Neutrophil (primary cell): ENCODE results near the gene DIS3L2.

Experiments used
- H3K27ac ChIP-seq: fragments of 200-600 bp; sonication (generic); 2 replicates; pipeline ENCODE4 v1.5.1; 2016; ENCODE audit warnings: mild to moderate bottlenecking, moderate library complexity
- H3K27me3 ChIP-seq: fragments of 200-600 bp; sonication (generic); 2 replicates; pipeline ENCODE4 v1.6.0; 2016; ENCODE audit warnings: mild to moderate bottlenecking
- H3K36me3 ChIP-seq: fragments of 200-600 bp; sonication (generic); 2 replicates; pipeline ENCODE4 v1.5.1; 2017
- H3K4me1 ChIP-seq, 2 experiments: fragments of 200-600 bp in 1 of 2; sonication (generic) in 1 of 2; 1 replicate in 1 of 2; 2 replicates in 1 of 2; pipeline versions ENCODE4 v1.5.1 to v1.6.1; 2013 to 2016; ENCODE audit warnings: low read depth in 1 of 2, low read length in 1 of 2, mild to moderate bottlenecking in 1 of 2, moderate library complexity in 1 of 2; ENCODE audit not compliant: control insufficient read depth in 1 of 2, insufficient read depth in 1 of 2
- H3K4me3 ChIP-seq, 2 experiments: fragments of 200-600 bp in 1 of 2; sonication (generic) in 1 of 2; 1 replicate in 1 of 2; 2 replicates in 1 of 2; pipeline ENCODE4 v1.5.1; 2013 to 2016; ENCODE audit warnings: low read depth in 1 of 2, low read length in 1 of 2, mild to moderate bottlenecking in 1 of 2, moderate library complexity in 1 of 2
- H3K9me3 ChIP-seq: fragments of 200-600 bp; sonication (generic); 2 replicates; pipeline ENCODE4 v1.5.1; 2016
- CTCF ChIP-seq: fragments of 200-600 bp; sonication (generic); IDR thresholded peaks from 2 replicates; pipeline ENCODE4 v1.5.1; 2016; ENCODE audit warnings: antibody characterized with exemption

Gene DIS3L2

DNA sequence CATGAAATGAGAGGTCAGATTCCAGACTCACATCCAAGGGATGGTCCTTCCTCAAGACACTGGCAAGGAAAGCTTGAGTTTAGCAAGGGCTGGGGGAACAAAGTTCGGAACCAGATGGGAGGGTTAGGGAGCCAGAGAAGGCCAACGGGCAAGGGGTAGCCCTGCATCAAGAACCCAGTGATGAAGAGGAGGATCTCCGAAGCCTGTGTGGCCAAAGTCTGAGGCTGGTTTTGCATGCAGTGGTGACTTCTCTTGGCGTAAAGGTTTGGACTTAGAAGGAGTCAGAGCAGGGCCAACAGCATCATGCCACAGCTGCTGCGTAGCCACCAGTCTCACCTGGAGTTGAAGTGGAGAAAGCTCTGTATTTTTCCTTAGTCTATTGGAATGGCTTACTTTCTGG, 293.5 kb downstream of the DIS3L2 start:
- no peak for TF ChIP-seq CTCF
- no peaks in the 10 kb centered on the region for H3K9me3 ChIP-seq
- H3K27ac ChIP-seq = no peak overlapping the region
- H3K4me1 ChIP-seq = no peaks in the 10 kb centered on the region
- H3K36me3 ChIP-seq = no peaks in the 10 kb centered on the region
- no peak overlapping the region for H3K4me3 ChIP-seq
- H3K27me3 ChIP-seq = no peaks in the 10 kb centered on the region

GRCh38 chr2:232260075-232260474, 298.6 kb downstream of the DIS3L2 start:
- TF ChIP-seq CTCF = no peak
- peaks cover 4% of the 10 kb centered on the region for H3K36me3 ChIP-seq
- no peaks in the 10 kb centered on the region for H3K4me1 ChIP-seq
- no peaks in the 10 kb centered on the region for H3K27me3 ChIP-seq
- no peaks in the 10 kb centered on the region for H3K9me3 ChIP-seq
- H3K27ac ChIP-seq = no peak overlapping the region
- H3K4me3 ChIP-seq = no peak overlapping the region

DNA sequence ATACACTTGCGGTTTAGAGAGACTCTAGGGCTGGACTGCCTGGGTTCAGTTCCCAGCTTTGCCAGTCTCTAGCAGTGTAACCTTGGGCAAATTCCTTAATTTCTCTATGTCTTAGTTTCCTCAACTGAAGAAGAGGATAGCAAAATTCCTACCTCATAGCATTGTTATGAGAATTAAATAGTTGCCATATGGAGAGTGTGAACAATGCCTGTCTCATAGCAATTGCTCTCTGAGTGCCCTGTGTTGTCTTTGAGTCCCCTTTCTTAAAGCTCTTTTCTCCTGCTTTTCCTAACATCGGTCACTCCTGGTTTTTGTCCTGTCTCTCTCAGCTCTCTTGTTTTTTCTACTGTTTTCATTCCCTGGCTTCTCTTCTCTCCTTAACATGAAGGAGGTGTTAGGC, 300.3 kb downstream of the DIS3L2 start:
- TF ChIP-seq CTCF = no peak
- no peak overlapping the region for H3K4me3 ChIP-seq
- H3K9me3 ChIP-seq = no peaks in the 10 kb centered on the region
- no peak overlapping the region for H3K27ac ChIP-seq
- peaks cover 4% of the 10 kb centered on the region for H3K36me3 ChIP-seq
- no peaks in the 10 kb centered on the region for H3K27me3 ChIP-seq
- H3K4me1 ChIP-seq = no peaks in the 10 kb centered on the region

DNA sequence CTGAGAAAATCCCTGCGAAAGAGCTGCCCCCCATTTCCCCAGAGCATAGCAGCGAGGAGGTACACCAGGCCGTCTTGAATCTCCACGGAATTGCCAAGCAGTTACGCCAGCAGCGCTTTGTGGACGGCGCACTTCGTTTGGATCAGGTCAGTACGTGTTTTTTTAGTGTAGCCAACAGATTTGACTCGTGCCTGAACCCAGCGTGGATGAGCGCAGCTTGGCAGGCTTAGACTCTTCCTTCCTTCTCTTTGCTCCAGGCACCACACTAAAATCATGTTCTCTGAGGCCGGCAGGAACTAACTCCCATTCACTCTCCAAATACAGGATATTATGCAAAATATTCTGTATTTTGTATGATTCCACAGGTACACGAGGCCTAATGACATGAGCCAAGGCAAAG, 301.8 kb downstream of the DIS3L2 start:
- H3K36me3 ChIP-seq = peaks cover 4% of the 10 kb centered on the region
- H3K27me3 ChIP-seq = no peaks in the 10 kb centered on the region
- no peak for TF ChIP-seq CTCF
- H3K4me1 ChIP-seq = no peaks in the 10 kb centered on the region
- H3K9me3 ChIP-seq = no peaks in the 10 kb centered on the region
- H3K27ac ChIP-seq = no peak overlapping the region
- H3K4me3 ChIP-seq = no peak overlapping the region

- Histone ChIP-seq H3K4me1 (no peaks in the 10 kb centered on the region), H3K4me3 (no peak overlapping the region), H3K9me3 (no peaks in the 10 kb centered on the region), H3K36me3 (peaks cover 4% of the 10 kb centered on the region), H3K27ac (no peak overlapping the region), H3K27me3 (no peaks in the 10 kb centered on the region)
- TF ChIP-seq CTCF = no peak
Observed at GRCh38 chr2:232264081-232264480, 302.6 kb downstream of the DIS3L2 start.

DNA sequence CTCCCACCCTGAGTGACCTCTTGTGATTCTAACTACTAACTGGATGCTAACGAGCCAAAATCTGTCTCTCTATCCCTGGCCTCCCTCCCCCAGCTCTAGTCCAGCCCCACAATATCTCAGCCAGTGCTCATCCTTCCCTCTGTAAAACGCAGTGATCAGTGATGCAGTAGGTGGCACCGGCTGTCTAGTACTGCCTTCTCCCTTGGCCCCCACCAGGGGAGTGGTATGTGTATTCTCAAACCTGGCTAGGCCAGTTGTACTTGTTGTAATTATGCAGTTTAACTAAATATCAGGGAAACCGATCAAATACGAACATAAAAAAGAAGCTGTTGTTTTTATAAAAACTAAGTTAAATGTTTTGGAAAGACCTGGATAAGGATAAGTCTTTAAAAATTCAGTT, 303.8 kb downstream of the DIS3L2 start:
- no peak for TF ChIP-seq CTCF
- H3K4me1 ChIP-seq = no peaks in the 10 kb centered on the region
- no peak overlapping the region for H3K4me3 ChIP-seq
- H3K36me3 ChIP-seq = peaks cover 4% of the 10 kb centered on the region
- no peaks in the 10 kb centered on the region for H3K27me3 ChIP-seq
- no peaks in the 10 kb centered on the region for H3K9me3 ChIP-seq
- H3K27ac ChIP-seq = no peak overlapping the region
